HFF-Myc (cell line): ENCODE data around the gene DAPK2.
A peak's percentile ranks its signal among the peaks of the same experiment; 100 is the strongest.

Experiments
- DNase-seq: peaks from one replicate; pipeline ENCODE4 v3.0.0-alpha.2; 2011; ENCODE audit warnings: low read depth; ENCODE audit errors: extremely low read depth
- H3K4me3 ChIP-seq: replicated peaks from 2 replicates; pipeline ENCODE4 v1.5.1; 2011; ENCODE audit warnings: low read depth, mild to moderate bottlenecking, control low read depth, low read length
- TF ChIP-seq, protein P1 (sequence below): IDR thresholded peaks from 2 replicates; pipeline ENCODE4 v1.5.1; 2012; ENCODE audit warnings: mild to moderate bottlenecking, low read depth, low read length, control low read depth; ENCODE audit errors: missing control alignments

DAPK2 gene

DNA sequence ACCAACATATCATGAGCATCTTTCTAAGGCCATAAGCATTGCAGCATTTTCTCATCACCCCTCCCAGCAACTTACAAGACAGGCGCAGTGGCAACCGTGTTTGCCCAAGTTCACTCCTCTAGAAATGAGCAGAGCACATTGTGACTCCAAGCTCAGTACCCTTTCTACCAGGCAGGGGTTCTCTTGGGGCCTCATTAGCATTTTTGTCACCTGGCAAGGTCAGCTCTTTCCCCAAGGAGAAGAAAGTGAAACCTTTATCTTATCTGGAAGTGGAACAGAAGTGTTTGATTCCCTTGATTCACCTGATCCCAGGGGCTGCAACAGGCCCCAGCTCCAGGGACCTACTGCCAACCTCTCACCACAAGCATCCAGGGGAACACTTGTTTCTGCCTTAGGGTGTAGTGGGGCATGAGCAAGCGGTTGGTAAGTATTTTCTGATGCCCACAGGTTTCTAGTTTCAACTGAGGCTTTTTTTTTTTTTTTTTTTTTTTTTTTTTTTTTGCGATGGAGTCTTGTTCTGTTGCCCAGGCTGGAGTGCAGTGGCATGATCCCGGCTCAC, 168.5 kb downstream of the DAPK2 start:
- TF ChIP-seq, protein P1, sequence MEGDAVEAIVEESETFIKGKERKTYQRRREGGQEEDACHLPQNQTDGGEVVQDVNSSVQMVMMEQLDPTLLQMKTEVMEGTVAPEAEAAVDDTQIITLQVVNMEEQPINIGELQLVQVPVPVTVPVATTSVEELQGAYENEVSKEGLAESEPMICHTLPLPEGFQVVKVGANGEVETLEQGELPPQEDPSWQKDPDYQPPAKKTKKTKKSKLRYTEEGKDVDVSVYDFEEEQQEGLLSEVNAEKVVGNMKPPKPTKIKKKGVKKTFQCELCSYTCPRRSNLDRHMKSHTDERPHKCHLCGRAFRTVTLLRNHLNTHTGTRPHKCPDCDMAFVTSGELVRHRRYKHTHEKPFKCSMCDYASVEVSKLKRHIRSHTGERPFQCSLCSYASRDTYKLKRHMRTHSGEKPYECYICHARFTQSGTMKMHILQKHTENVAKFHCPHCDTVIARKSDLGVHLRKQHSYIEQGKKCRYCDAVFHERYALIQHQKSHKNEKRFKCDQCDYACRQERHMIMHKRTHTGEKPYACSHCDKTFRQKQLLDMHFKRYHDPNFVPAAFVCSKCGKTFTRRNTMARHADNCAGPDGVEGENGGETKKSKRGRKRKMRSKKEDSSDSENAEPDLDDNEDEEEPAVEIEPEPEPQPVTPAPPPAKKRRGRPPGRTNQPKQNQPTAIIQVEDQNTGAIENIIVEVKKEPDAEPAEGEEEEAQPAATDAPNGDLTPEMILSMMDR, result no peak
- no peak for DNase-seq
- H3K4me3 ChIP-seq, result no peak overlapping the region

DNA sequence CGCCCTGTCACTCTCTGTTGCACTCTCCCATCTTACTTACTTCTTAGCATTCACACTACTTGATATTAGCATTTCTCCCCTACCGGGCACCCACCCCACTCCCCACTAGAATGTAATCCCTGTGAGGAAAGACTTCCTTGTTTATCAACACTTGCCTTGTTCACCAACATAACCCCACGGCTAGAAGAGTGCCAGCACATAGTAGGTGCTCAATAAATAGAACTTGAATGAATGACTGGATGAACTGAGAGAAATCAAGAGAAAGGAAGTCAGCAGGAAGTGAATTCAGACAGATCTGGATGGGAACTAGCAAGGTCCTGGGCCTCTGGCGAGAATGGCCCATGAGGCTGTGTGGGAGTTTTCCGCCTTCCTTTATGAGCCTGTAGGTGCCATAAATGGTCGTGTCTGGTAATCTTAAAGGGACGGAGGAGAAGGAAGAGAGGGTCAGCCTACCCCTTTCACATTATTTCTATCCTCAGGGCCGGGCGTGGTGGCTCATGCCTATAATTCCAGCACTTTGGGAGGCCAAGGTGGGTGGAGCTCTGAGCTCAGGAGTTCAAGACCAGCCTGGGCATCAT, 170.1 kb downstream of the DAPK2 start:
- no peak for DNase-seq
- H3K4me3 ChIP-seq, result no peak overlapping the region
- TF ChIP-seq, protein P1, result no peak

DNA sequence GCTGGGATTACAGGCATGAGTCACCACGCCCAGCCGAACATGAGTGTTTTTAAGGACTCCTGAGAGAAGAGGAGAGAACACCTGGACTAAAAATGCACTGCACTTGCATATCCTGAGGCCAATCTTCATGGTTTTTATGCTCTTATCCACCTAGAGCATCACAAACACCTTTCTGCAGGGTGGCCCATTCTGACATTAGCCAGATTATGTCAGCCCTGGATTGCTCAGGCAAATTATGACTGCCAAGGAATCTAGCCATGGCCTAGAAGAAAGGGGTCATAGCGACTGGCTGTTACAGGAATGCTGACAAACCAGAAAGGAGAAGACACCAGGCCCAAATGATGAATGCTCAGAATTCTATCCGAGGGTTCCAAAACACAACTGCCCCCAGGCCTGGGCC, 171.7 kb downstream of the DAPK2 start:
- no peak for DNase-seq
- TF ChIP-seq, protein P1, result no peak
- H3K4me3 ChIP-seq, result no peak overlapping the region

DNA sequence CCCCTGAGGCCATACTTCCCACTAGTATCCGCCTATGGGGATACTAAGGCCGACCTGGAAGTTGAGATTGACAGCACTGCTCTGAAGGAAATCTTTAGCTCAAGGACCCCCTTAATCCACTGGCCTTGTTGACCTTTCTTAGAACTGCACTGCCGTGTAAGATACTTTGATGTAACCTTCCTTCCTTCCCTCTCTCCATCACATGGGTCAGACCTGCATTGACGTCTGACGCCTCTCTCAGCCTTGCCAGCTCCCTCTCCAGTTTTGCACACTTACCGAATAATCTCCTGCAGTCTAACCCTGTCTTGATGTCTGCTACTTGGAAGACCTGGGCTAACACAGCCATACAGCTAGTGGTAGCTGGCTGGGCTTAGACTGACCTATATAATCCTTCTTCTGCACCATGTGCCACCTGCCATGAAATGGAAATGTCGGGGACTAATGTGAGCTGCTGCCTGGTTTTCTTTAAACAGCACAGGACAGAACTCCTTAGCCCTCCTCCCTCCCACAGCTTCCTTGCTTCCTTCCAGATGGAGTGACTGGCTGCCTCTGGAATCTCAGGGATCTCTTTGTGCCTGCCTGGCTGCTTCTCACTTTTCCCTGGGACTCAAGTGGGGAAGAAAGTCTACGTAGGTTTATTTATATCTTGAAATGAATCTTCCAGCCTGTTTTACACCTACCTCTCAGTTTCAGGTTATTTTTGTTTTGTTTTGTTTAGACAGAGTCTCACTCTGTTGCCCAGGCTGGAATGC, 173.3 kb downstream of the DAPK2 start:
- DNase-seq, result no peak
- TF ChIP-seq, protein P1, result no peak
- no peak overlapping the region for H3K4me3 ChIP-seq

DNA sequence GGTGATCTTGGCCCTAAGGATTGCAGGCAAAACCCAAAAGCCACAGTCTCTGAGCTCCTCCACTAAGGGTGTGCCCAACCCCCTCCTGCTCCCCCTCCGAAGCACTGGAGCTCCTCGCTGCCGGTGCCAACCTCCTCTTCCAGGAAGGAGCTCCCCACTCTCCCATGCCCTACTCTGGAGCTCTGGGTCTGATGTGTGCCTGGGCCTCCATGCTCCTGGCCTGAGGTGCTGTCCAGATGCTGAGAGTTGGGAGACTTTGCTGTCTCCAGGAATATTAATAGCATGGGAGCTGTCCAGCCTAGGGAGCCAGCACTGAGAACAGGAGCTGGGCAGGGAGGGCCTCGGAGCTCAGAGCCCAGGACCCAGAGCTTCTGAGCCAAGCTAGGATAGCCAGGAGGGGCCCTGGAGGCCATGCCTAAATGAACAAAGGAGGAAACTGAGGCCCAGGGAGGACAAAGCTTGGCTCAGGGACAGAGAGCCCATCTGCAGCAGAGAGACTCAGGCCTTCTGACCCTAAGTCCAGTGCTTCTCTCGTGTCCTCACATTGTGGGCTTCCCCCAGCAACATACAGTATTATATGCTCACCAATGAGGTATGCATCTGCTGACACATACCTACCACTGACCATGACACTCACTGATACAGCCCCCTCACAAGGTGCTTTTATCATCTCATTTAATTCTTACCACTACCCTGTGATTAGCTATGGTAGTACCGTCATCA, 175.6 kb downstream of the DAPK2 start:
- no peak overlapping the region for H3K4me3 ChIP-seq
- TF ChIP-seq, protein P1, result no peak
- peak; percentile 65 for DNase-seq

DNA sequence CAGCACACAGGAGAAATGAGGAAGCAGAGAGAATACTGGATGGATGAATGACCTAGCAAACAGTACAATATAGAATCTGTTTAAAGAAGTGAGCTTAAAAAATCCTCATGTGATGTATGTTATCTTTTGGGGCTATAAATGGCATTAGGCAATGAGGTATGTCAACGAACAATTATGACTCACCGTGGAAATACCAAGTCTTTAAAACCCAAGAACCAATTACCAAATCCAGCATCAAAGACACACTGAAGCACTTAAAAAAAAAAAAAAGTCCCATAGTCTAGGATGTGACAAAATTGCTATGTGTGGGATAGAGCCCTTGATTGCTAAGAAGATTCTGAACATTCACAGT, 176.3 kb downstream of the DAPK2 start:
- H3K4me3 ChIP-seq, result no peak overlapping the region
- TF ChIP-seq, protein P1, result no peak
- DNase-seq, result no peak
